ENCODE measurements around the gene ZBTB3. TPM values are rescaled to one million over a fixed set of nuclear protein-coding genes. Genes with fewer than 3 reads are reported as not detected.

Gene ZBTB3
- total RNA-seq, 1 experiment from 2014 or later = 16.5 TPM

GRCh38 chr11:62708392-62708791 is 45.6 kb downstream of the ZBTB3 start:
- H3K79me2 ChIP-seq (ENCODE audit: low read depth) = peaks cover 19% of the 10 kb centered on the region
- H2AFZ ChIP-seq = peak overlapping the region; percentile 66; the same call in 1 of the 2 replicates
- H3K9me3 ChIP-seq (ENCODE audit: insufficient read depth, low read depth) = no peaks in the 10 kb centered on the region
- H3K4me2 ChIP-seq = peak overlapping the region; percentile 69
- ChIA-PET CTCF (interaction anchor here (0.6 to 0.9 kb wide), 2 partner anchors 16 to 46 kb away, joined by 3 to 4 read pairs; partner anchors contain the start of gene ZBTB3), POLR2A (ENCODE audit: unreplicated experiment) (interaction anchor here (0.6 to 0.9 kb wide), 2 partner anchors 43 to 45 kb away, joined by 4 to 5 read pairs; partner anchors contain the start of genes C11orf98, CSKMT and ZBTB3)
- intact Hi-C loops (cut with micrococcal nuclease; ENCODE audit: unreplicated experiment) = loop anchor here (2.0 to 5.0 kb wide), 3 partner anchors 46 to 134 kb away; partner anchors contain the start of genes EML3, ROM1 and ZBTB3
- no TSS peak for BruUV-seq (replicated peaks)
- H4K20me1 ChIP-seq (ENCODE audit: insufficient read depth) = no peaks in the 10 kb centered on the region
- no peak for TF ChIP-seq EZH2 (IDR thresholded peaks at IDR 0.05; ENCODE audit: low read depth)
- TF ChIP-seq, protein P1, sequence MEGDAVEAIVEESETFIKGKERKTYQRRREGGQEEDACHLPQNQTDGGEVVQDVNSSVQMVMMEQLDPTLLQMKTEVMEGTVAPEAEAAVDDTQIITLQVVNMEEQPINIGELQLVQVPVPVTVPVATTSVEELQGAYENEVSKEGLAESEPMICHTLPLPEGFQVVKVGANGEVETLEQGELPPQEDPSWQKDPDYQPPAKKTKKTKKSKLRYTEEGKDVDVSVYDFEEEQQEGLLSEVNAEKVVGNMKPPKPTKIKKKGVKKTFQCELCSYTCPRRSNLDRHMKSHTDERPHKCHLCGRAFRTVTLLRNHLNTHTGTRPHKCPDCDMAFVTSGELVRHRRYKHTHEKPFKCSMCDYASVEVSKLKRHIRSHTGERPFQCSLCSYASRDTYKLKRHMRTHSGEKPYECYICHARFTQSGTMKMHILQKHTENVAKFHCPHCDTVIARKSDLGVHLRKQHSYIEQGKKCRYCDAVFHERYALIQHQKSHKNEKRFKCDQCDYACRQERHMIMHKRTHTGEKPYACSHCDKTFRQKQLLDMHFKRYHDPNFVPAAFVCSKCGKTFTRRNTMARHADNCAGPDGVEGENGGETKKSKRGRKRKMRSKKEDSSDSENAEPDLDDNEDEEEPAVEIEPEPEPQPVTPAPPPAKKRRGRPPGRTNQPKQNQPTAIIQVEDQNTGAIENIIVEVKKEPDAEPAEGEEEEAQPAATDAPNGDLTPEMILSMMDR (conservative IDR thresholded peaks at IDR 0.05) = no peak
- H3K4me1 ChIP-seq (replicated peaks; ENCODE audit: insufficient read depth) = peaks cover 33% of the 10 kb centered on the region
- H3K36me3 ChIP-seq (ENCODE audit: low read depth) = peaks cover 13% of the 10 kb centered on the region
- peak overlapping the region; percentile 54 for H3K4me3 ChIP-seq
- H3K27ac ChIP-seq = peak overlapping the region; percentile 87
- H3K27me3 ChIP-seq (ENCODE audit: insufficient read depth, low read depth) = no peaks in the 10 kb centered on the region
- peaks cover 61% of the 10 kb centered on the region for H3F3A ChIP-seq (ENCODE audit: insufficient read depth, low read depth)
- no peaks in the 10 kb centered on the region for H3K9me2 ChIP-seq (ENCODE audit: insufficient read depth)
- DNase-seq = peak in 1 of 2 experiments; percentile 20

- CTCF ChIA-PET = no interaction called here
- POLR2A ChIA-PET (ENCODE audit: unreplicated experiment) = no interaction called here
- no peak for TF ChIP-seq EZH2 (IDR thresholded peaks at IDR 0.05; ENCODE audit: low read depth)
- TF ChIP-seq, protein P1 (conservative IDR thresholded peaks at IDR 0.05) = no peak
- Histone ChIP-seq H3K4me3 (peak within 1 kb of the TSS; percentile 89; the same call in 1 of the 2 replicates), H4K20me1 (ENCODE audit: insufficient read depth) (no peaks in the 10 kb centered on the region), H3K9me2 (ENCODE audit: insufficient read depth) (no peaks in the 10 kb centered on the region), H3K4me1 (replicated peaks; ENCODE audit: insufficient read depth) (peaks cover 30% of the 10 kb centered on the region), H3K9me3 (ENCODE audit: insufficient read depth, low read depth) (no peaks in the 10 kb centered on the region), H2AFZ (peak within 1 kb of the TSS; percentile 74), H3K27ac (peak within 1 kb of the TSS; percentile 87), H3K36me3 (ENCODE audit: low read depth) (peaks cover 6% of the 10 kb centered on the region), H3K27me3 (ENCODE audit: insufficient read depth, low read depth) (no peaks in the 10 kb centered on the region), H3K4me2 (peak within 1 kb of the TSS; percentile 96), H3F3A (ENCODE audit: insufficient read depth, low read depth) (peaks cover 51% of the 10 kb centered on the region), H3K79me2 (ENCODE audit: low read depth) (peaks cover 19% of the 10 kb centered on the region)
- intact Hi-C loops (cut with micrococcal nuclease; ENCODE audit: unreplicated experiment) = loop anchor here (5.0 kb wide), 2 partner anchors 95 to 135 kb away; partner anchors contain the start of genes EML3 and ROM1
- no peak for DNase-seq
- no TSS peak for BruUV-seq (replicated peaks)
Observed at GRCh38 chr11:62707277-62707861, 46.6 kb downstream of the ZBTB3 start, which contains the start of the genes BSCL2 and GNG3. BSCL2 (minus strand) TSS chr11:62707424; CDS start chr11:62707195, 229 bp downstream. GNG3 (plus strand) TSS chr11:62707676; CDS start chr11:62708296, 620 bp downstream.

- Histone ChIP-seq H3K27me3 (ENCODE audit: insufficient read depth, low read depth) (no peaks in the 10 kb centered on the region), H3K79me2 (ENCODE audit: low read depth) (peaks cover 19% of the 10 kb centered on the region), H3K4me3 (no peak overlapping the region), H2AFZ (no peak overlapping the region), H3K4me1 (replicated peaks; ENCODE audit: insufficient read depth) (peaks cover 30% of the 10 kb centered on the region), H3K36me3 (ENCODE audit: low read depth) (peaks cover 5% of the 10 kb centered on the region), H3K4me2 (peak overlapping the region; percentile 96), H3K9me3 (ENCODE audit: insufficient read depth, low read depth) (no peaks in the 10 kb centered on the region), H3K27ac (no peak overlapping the region), H3F3A (ENCODE audit: insufficient read depth, low read depth) (peaks cover 48% of the 10 kb centered on the region), H4K20me1 (ENCODE audit: insufficient read depth) (no peaks in the 10 kb centered on the region), H3K9me2 (ENCODE audit: insufficient read depth) (no peaks in the 10 kb centered on the region)
- BruUV-seq (replicated peaks) = no TSS peak
- CTCF ChIA-PET = interaction anchor here (0.6 kb wide), 1 partner anchor 80 kb away, joined by 4 read pairs; no protein-coding TSS in a partner anchor
- POLR2A ChIA-PET (ENCODE audit: unreplicated experiment) = interaction anchor here (0.6 to 0.7 kb wide), 2 partner anchors 134 to 373 kb away, joined by 5 to 6 read pairs; no protein-coding TSS in a partner anchor
- intact Hi-C loops (cut with micrococcal nuclease; ENCODE audit: unreplicated experiment) = loop anchor here (1.0 to 5.0 kb wide), 3 partner anchors 15 to 135 kb away; partner anchors contain the start of genes EML3 and ROM1
- TF ChIP-seq, protein P1 (conservative IDR thresholded peaks at IDR 0.05) = no peak
- DNase-seq = no peak
Observed at GRCh38 chr11:62706850-62707247, 47.1 kb downstream of the ZBTB3 start.
